SK-N-SH treated with all-trans-retinoic acid at 6 μM for 48 hours (cell line): ENCODE data around the gene IFITM2.

Source experiments
- ATAC-seq: fragments of 200-7000 bp; cut with Tn5 transposase; 3 replicates; pipeline ENCODE4 v1.9.1; 2020; ENCODE audit warnings: mild to moderate bottlenecking, moderate library complexity
- ARNTL ChIP-seq: fragments of 450-650 bp; formaldehyde crosslinking; IDR thresholded peaks from 2 replicates; pipeline ENCODE4 v1.5.0; 2020; ENCODE audit warnings: low read depth, mild to moderate bottlenecking, moderate library complexity, borderline replicate concordance
- BACH2 ChIP-seq: fragments of 250-450 bp; sonication (Bioruptor Pico); IDR thresholded peaks from 2 replicates; pipeline ENCODE4 v1.9.0; 2021; ENCODE audit warnings: mild to moderate bottlenecking, borderline replicate concordance
- CSDC2 ChIP-seq: fragments of 250-450 bp; sonication (Bioruptor Pico); IDR thresholded peaks from 2 replicates; pipeline ENCODE4 v1.5.0; 2020; ENCODE audit warnings: mild to moderate bottlenecking, moderate library complexity
- ESRRG ChIP-seq: fragments of 250-450 bp; sonication (Bioruptor Pico); IDR thresholded peaks from 2 replicates; pipeline ENCODE4 v1.6.1; 2021; ENCODE audit warnings: mild to moderate bottlenecking
- GLIS3 ChIP-seq: fragments of 250-450 bp; sonication (Bioruptor Pico); IDR thresholded peaks from 2 replicates; pipeline ENCODE4 v1.5.0; 2020; ENCODE audit warnings: mild to moderate bottlenecking, moderate library complexity
- ISL1 ChIP-seq: fragments of 250-450 bp; sonication (Bioruptor Pico); IDR thresholded peaks from 2 replicates; pipeline ENCODE4 v2.1.2; 2022; ENCODE audit warnings: mild to moderate bottlenecking, moderate library complexity
- OSR1 ChIP-seq: fragments of 250-450 bp; sonication (Bioruptor Pico); IDR thresholded peaks from 2 replicates; pipeline ENCODE4 v1.8.0; 2022; ENCODE audit warnings: moderate library complexity, mild to moderate bottlenecking, inconsistent platforms
- PPARA ChIP-seq: fragments of 250-450 bp; sonication (Bioruptor Pico); IDR thresholded peaks from 2 replicates; pipeline ENCODE4 v1.5.0; 2020; ENCODE audit warnings: mild to moderate bottlenecking, borderline replicate concordance
- RARB ChIP-seq: fragments of 250-450 bp; sonication (Bioruptor Pico); IDR thresholded peaks from 2 replicates; pipeline ENCODE4 v1.8.0; 2021; ENCODE audit warnings: mild to moderate bottlenecking, moderate library complexity
- SNAI2 ChIP-seq: fragments of 250-450 bp; sonication (Bioruptor Pico); IDR thresholded peaks from 2 replicates; pipeline ENCODE4 v1.5.0; 2020; ENCODE audit warnings: mild to moderate bottlenecking, moderate library complexity
- TCF4 ChIP-seq: fragments of 250-450 bp; sonication (Bioruptor Pico); IDR thresholded peaks from 2 replicates; pipeline ENCODE4 v1.8.0; 2021; ENCODE audit warnings: mild to moderate bottlenecking, moderate library complexity, borderline replicate concordance
- TOX ChIP-seq: fragments of 250-450 bp; sonication (Bioruptor Pico); IDR thresholded peaks from 2 replicates; pipeline ENCODE4 v1.8.0; 2021; ENCODE audit warnings: mild to moderate bottlenecking, moderate library complexity, borderline replicate concordance
- ZC3H10 ChIP-seq: fragments of 250-450 bp; sonication (Bioruptor Pico); IDR thresholded peaks from 2 replicates; pipeline ENCODE4 v1.5.1; 2021; ENCODE audit warnings: mild to moderate bottlenecking, moderate library complexity
- ZFP3 ChIP-seq: fragments of 250-450 bp; sonication (Bioruptor Pico); IDR thresholded peaks from 2 replicates; pipeline ENCODE4 v1.5.0; 2020; ENCODE audit warnings: mild to moderate bottlenecking, moderate library complexity
- ZFP30 ChIP-seq: fragments of 450-650 bp; formaldehyde crosslinking; IDR thresholded peaks from 2 replicates; pipeline ENCODE4 v1.5.0; 2022; ENCODE audit warnings: mild to moderate bottlenecking, moderate library complexity
- ZNF565 ChIP-seq: fragments of 450-650 bp; formaldehyde crosslinking; conservative IDR thresholded peaks from 2 replicates; pipeline ENCODE4 v1.5.0; 2020; ENCODE audit warnings: low read depth, mild to moderate bottlenecking, moderate library complexity
- ZNF70 ChIP-seq: fragments of 450-650 bp; formaldehyde crosslinking; IDR thresholded peaks from 2 replicates; pipeline ENCODE4 v1.5.0; 2020; ENCODE audit warnings: mild to moderate bottlenecking, moderate library complexity
- ZNF8 ChIP-seq: fragments of 450-650 bp; formaldehyde crosslinking; IDR thresholded peaks from 2 replicates; pipeline ENCODE4 v1.5.0; 2020; ENCODE audit warnings: mild to moderate bottlenecking, moderate library complexity
- TF ChIP-seq, protein P1 (sequence below): fragments of 250-450 bp; sonication (Bioruptor Pico); IDR thresholded peaks from 2 replicates; pipeline ENCODE4 v1.5.1; 2020; ENCODE audit warnings: low read depth, mild to moderate bottlenecking, moderate library complexity
- TF ChIP-seq, protein P2 (sequence below): fragments of 250-450 bp; sonication (Bioruptor Pico); IDR thresholded peaks from 2 replicates; pipeline ENCODE4 v1.8.0; 2020; ENCODE audit warnings: mild to moderate bottlenecking, moderate library complexity, borderline replicate concordance
- TF ChIP-seq, protein P3 (sequence below): fragments of 250-450 bp; sonication (Bioruptor Pico); IDR thresholded peaks from 2 replicates; pipeline ENCODE4 v1.5.1; 2021; ENCODE audit warnings: mild to moderate bottlenecking, moderate library complexity
- TF ChIP-seq, protein P4 (sequence below): fragments of 250-450 bp; sonication (Bioruptor Pico); IDR thresholded peaks from 2 replicates; pipeline ENCODE4 v1.5.0; 2020; ENCODE audit warnings: mild to moderate bottlenecking, moderate library complexity

IFITM2 gene

DNA sequence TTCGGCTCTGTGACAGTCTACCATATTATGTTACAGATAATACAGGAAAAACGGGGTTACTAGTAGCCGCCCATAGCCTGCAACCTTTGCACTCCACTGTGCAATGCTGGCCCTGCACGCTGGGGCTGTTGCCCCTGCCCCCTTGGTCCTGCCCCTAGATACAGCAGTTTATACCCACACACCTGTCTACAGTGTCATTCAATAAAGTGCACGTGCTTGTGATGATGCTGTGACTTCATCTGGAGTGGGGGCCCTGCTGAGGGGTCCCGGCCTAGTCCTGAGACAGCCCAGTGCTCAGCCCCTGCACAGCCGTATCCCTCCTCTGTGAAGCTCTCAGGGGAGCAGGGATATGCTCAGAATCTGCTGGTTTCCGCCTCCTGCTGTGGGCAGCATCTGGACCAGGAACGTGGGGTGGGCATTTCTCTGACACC is 7.5 kb downstream of the IFITM2 start:
- no peak for ATAC-seq

DNA sequence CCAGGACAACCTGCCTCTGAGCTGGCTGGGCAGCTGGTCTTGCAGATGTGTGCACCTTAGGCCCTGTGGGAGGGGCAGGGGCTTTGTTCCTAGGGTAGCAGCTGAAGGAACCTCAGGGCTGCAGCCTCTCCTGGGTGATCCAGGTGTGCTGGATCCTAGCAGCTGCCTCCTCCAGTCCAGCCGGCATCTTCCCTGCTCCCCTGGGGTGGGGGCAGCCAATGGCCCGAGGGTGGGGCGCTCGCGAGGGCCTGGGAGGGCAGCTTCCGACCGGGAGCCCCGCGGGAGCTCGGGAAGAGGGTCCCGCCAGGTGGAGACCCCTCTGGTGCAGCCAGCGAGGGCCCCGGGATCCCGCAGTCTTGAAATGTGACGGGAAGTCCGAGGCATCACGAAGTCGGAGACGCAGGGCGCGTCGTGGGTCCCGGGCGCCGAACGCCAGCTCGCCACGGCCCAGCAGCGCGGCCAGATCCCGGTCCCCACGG is 7.9 kb downstream of the IFITM2 start:
- no peak for ATAC-seq

More for the DNA sequence above, 7.5 kb downstream of the IFITM2 start:
- TF ChIP-seq ISL1 (no peak), ZNF8 (CRISPR knock-in tag) (no peak), RARB (CRISPR knock-in tag) (no peak)
- TF ChIP-seq, protein P1, sequence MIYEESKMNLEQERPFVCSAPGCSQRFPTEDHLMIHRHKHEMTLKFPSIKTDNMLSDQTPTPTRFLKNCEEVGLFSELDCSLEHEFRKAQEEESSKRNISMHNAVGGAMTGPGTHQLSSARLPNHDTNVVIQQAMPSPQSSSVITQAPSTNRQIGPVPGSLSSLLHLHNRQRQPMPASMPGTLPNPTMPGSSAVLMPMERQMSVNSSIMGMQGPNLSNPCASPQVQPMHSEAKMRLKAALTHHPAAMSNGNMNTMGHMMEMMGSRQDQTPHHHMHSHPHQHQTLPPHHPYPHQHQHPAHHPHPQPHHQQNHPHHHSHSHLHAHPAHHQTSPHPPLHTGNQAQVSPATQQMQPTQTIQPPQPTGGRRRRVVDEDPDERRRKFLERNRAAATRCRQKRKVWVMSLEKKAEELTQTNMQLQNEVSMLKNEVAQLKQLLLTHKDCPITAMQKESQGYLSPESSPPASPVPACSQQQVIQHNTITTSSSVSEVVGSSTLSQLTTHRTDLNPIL (CRISPR knock-in tag): no peak

DNA sequence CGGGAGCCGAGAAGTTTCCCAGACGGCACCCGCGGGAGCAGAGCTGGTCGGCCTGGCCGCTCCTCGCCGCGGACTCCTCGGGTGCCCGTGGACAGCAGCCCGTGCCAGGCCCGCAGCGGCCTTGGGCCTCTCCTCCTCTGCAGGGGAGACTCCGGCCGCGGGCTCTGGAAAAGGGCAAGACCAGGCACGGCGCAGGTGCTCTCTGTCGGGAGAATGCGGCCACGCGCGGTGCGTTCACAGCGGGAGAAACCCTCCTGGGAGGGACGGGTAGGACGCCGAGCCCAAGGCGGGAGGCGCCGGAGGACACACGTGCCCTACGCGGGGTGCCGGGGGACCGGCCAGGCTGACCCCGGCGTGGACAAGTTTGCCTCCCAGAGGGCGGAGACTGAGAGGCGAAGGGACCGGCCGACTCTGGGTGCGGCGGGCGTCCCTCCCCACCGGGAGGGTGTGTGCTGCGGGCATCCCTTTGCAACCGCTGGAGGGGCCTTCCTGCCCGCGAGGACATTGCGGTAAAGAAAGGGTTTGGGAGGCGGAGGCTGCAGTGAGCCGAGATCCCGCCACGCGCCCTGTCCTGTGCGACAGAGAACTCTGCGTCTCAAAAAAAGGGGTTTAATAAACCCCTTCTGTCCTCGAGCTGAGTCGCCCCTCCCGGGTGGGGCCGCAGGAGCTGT is 8.6 kb downstream of the IFITM2 start:
- TF ChIP-seq, protein P2, sequence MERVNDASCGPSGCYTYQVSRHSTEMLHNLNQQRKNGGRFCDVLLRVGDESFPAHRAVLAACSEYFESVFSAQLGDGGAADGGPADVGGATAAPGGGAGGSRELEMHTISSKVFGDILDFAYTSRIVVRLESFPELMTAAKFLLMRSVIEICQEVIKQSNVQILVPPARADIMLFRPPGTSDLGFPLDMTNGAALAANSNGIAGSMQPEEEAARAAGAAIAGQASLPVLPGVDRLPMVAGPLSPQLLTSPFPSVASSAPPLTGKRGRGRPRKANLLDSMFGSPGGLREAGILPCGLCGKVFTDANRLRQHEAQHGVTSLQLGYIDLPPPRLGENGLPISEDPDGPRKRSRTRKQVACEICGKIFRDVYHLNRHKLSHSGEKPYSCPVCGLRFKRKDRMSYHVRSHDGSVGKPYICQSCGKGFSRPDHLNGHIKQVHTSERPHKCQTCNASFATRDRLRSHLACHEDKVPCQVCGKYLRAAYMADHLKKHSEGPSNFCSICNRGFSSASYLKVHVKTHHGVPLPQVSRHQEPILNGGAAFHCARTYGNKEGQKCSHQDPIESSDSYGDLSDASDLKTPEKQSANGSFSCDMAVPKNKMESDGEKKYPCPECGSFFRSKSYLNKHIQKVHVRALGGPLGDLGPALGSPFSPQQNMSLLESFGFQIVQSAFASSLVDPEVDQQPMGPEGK (CRISPR knock-in tag): no peak
- no peak for TF ChIP-seq GLIS3
- no peak for TF ChIP-seq ZNF565 (CRISPR knock-in tag)
- TF ChIP-seq ZC3H10 (CRISPR knock-in tag): no peak
- TF ChIP-seq ZNF8 (CRISPR knock-in tag): no peak
- TF ChIP-seq PPARA: no peak
- TF ChIP-seq TOX (CRISPR knock-in tag): no peak
- TF ChIP-seq BACH2 (CRISPR knock-in tag): no peak
- TF ChIP-seq ZFP3 (CRISPR knock-in tag): no peak
- TF ChIP-seq SNAI2 (CRISPR knock-in tag): no peak
- no peak for ATAC-seq

More for the DNA sequence above, 7.9 kb downstream of the IFITM2 start:
- TF ChIP-seq, protein P1 (CRISPR knock-in tag): no peak
- TF ChIP-seq TOX (CRISPR knock-in tag) (no peak), ZNF70 (no peak), SNAI2 (CRISPR knock-in tag) (no peak), ZFP30 (CRISPR knock-in tag) (no peak), CSDC2 (no peak), OSR1 (CRISPR knock-in tag) (no peak), ARNTL (CRISPR knock-in tag) (no peak), ISL1 (no peak), TCF4 (CRISPR knock-in tag) (no peak), ESRRG (CRISPR knock-in tag) (no peak), ZC3H10 (CRISPR knock-in tag) (no peak), RARB (CRISPR knock-in tag) (no peak)
- TF ChIP-seq, protein P2 (CRISPR knock-in tag): no peak
- TF ChIP-seq, protein P3, sequence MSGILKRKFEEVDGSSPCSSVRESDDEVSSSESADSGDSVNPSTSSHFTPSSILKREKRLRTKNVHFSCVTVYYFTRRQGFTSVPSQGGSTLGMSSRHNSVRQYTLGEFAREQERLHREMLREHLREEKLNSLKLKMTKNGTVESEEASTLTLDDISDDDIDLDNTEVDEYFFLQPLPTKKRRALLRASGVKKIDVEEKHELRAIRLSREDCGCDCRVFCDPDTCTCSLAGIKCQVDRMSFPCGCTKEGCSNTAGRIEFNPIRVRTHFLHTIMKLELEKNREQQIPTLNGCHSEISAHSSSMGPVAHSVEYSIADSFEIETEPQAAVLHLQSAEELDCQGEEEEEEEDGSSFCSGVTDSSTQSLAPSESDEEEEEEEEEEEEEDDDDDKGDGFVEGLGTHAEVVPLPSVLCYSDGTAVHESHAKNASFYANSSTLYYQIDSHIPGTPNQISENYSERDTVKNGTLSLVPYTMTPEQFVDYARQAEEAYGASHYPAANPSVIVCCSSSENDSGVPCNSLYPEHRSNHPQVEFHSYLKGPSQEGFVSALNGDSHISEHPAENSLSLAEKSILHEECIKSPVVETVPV (CRISPR knock-in tag): no peak
- TF ChIP-seq, protein P4, sequence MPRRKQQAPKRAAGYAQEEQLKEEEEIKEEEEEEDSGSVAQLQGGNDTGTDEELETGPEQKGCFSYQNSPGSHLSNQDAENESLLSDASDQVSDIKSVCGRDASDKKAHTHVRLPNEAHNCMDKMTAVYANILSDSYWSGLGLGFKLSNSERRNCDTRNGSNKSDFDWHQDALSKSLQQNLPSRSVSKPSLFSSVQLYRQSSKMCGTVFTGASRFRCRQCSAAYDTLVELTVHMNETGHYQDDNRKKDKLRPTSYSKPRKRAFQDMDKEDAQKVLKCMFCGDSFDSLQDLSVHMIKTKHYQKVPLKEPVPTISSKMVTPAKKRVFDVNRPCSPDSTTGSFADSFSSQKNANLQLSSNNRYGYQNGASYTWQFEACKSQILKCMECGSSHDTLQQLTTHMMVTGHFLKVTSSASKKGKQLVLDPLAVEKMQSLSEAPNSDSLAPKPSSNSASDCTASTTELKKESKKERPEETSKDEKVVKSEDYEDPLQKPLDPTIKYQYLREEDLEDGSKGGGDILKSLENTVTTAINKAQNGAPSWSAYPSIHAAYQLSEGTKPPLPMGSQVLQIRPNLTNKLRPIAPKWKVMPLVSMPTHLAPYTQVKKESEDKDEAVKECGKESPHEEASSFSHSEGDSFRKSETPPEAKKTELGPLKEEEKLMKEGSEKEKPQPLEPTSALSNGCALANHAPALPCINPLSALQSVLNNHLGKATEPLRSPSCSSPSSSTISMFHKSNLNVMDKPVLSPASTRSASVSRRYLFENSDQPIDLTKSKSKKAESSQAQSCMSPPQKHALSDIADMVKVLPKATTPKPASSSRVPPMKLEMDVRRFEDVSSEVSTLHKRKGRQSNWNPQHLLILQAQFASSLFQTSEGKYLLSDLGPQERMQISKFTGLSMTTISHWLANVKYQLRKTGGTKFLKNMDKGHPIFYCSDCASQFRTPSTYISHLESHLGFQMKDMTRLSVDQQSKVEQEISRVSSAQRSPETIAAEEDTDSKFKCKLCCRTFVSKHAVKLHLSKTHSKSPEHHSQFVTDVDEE (CRISPR knock-in tag): no peak
